Activated CD4-positive, alpha-beta T cell treated with anti-CD3 and anti-CD28 coated beads, Interleukin-2, amount 10 ng/mL, durations not matched to agents 24 days and 14 days (primary cell): ENCODE results near the gene SDCBP2. TPM values are rescaled to one million over a fixed set of nuclear protein-coding genes. Genes with fewer than 3 reads are reported as not detected.
A peak's percentile ranks its signal among the peaks of the same experiment; 100 is the strongest.

Source experiments
- DNase-seq: peaks from one replicate; pipeline ENCODE4 v3.0.0; 2022
- H3K27ac Mint-ChIP-seq: one replicate; pipeline ENCODE4 v1.8.0; 2022; ENCODE audit warnings: mild to moderate bottlenecking, mixed read lengths
- H3K27me3 Mint-ChIP-seq: one replicate; pipeline ENCODE4 v1.8.0; 2022; ENCODE audit warnings: mixed read lengths
- H3K36me3 Mint-ChIP-seq: one replicate; pipeline ENCODE4 v1.8.0; 2022; ENCODE audit warnings: low read depth, mild to moderate bottlenecking, mixed read lengths
- H3K4me1 Mint-ChIP-seq: one replicate; pipeline ENCODE4 v1.8.0; 2021; ENCODE audit warnings: mixed read lengths
- H3K4me3 Mint-ChIP-seq: one replicate; pipeline ENCODE4 v1.8.0; 2022; ENCODE audit warnings: mild to moderate bottlenecking, moderate library complexity, mixed read lengths
- H3K9me3 Mint-ChIP-seq: one replicate; pipeline ENCODE4 v1.8.0; 2021; ENCODE audit warnings: mixed read lengths
- intact Hi-C: fragments of 100-400 bp; cut with micrococcal nuclease; formaldehyde crosslinking; loops from one replicate; pipeline ENCODE4 v1.15.1; 2023
- total RNA-seq: library from RNA; stranded (reverse); gene quantifications from 2 replicates; pipeline ENCODE4 v1.2.3, GENCODE V29; 2022

Gene SDCBP2
- total RNA-seq, 1 donor from 2014 or later, result 2.0 TPM

DNA sequence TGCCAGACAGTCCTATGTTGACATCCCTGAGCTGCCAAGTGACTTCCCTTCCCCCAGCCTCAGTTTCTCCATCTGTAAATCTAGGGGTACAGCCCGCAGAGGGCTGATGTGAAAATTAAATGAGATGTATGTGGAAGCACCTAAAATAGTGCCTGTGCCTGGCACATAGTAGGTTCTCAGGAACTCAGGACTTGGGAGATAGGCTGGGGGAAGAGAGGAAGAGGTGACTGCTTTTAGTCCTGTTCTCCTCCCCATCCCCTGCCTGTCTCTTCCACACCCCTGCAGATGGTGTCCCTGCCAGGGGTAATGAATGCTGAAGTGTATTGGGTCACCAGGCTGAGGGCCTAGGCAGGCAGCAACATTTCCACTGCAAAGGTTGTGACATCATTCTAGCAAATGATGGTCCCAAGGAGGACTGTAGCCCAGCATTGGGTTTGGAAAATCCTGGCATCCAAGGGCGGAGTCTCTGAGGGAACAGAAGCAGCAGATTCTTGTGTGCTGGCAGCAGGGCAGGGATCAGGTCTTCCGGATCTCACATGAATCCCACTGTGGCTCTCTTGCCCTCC is 61.0 kb downstream of the SDCBP2 start:
- peak; percentile 54 for DNase-seq
- H3K4me1 Mint-ChIP-seq, result peaks cover 28% of the 10 kb centered on the region
- H3K9me3 Mint-ChIP-seq, result no peaks in the 10 kb centered on the region
- no peaks in the 10 kb centered on the region for H3K27me3 Mint-ChIP-seq
- peak overlapping the region; percentile 83 for H3K4me3 Mint-ChIP-seq
- no peak overlapping the region for H3K27ac Mint-ChIP-seq
- intact Hi-C loops, result loop anchor here (2.0 kb wide), 1 partner anchor 41 kb away; the partner anchor contains the start of gene RAD21L1
- H3K36me3 Mint-ChIP-seq, result peaks cover 2% of the 10 kb centered on the region

DNA sequence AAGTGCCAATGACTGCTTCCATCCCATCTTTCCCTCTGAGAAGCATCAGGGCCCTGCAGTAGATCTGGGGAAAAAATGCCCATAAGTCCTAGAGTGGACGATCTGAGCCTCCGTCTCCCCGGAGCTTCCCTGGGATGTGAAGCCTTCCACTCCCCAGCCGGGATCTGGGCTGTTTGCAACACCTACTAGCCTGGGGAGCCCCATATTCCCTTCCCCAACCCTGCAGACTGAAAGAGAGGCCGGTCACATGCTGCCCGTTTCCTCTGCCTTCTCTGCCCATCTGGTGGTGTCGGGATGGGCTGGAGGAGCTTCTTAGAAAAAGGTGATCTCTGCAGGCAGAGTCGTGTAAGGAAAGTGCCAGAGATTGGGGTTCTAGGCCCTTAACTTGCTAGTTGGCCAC is 61.8 kb downstream of the SDCBP2 start:
- peaks cover 4% of the 10 kb centered on the region for H3K36me3 Mint-ChIP-seq
- peak overlapping the region; percentile 83 for H3K4me3 Mint-ChIP-seq
- intact Hi-C loops, result loop anchor here (2.0 kb wide), 1 partner anchor 40 kb away; the partner anchor contains the start of gene RAD21L1
- no peaks in the 10 kb centered on the region for H3K9me3 Mint-ChIP-seq
- H3K27me3 Mint-ChIP-seq, result peaks cover 1% of the 10 kb centered on the region
- no peak overlapping the region for H3K27ac Mint-ChIP-seq
- H3K4me1 Mint-ChIP-seq, result peaks cover 28% of the 10 kb centered on the region
- peak; percentile 52 for DNase-seq

DNA sequence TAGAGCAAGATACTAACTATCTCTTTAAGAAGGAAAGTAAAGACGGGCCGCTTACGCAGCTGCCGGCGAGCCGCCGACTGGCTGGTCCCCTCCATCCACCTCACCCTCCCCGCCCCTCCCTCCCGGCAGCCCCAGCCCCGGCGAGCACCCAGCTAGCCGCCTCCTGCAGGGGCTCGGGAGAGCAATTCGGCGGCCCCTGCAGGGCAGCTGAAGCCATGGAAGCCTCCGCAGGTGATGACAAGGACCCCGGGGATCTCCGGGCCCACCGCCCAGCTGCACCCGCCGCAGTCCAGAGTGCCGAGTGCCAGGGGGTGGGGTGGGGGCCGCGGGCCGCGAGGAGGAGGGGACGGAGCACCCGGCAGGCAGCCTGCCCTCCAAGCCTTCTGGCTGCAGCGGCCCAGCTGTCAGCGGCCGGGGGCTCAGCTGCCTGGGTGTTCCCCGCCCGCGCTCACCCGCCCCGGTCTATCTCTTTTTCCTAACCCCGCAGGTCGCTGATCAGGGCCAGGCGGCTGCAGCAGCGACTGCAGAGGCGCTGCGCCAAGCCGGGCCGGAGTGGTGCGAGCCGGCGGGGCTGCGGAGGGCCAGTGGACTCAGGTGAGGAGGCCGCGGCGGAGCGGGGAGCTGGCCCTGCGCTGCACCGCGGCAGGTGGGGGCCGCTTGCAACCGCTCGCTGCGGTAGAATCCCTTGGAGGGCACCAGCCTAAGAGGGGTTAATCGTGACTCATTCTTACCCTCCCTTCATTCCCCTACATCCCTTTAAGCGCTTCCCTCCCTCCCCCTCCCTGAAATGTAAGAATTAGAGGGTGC is 62.6 kb downstream of the SDCBP2 start, which contains the start of gene SNPH:
SNPH (plus strand) TSS at position 128 of the 807 bp plus-strand sequence. CDS start 29,946 bp downstream, outside the sequence.
- H3K4me1 Mint-ChIP-seq, result peaks cover 28% of the 10 kb centered on the region
- peak; percentile 90 for DNase-seq
- H3K36me3 Mint-ChIP-seq, result peaks cover 5% of the 10 kb centered on the region
- H3K9me3 Mint-ChIP-seq, result no peaks in the 10 kb centered on the region
- peak within 1 kb of the TSS; percentile 83 for H3K4me3 Mint-ChIP-seq
- intact Hi-C loops, result loop anchor here (2.0 kb wide), 1 partner anchor 40 kb away; the partner anchor contains the start of gene RAD21L1
- H3K27me3 Mint-ChIP-seq, result peaks cover 3% of the 10 kb centered on the region
- H3K27ac Mint-ChIP-seq, result peak within 1 kb of the TSS; percentile 67

DNA sequence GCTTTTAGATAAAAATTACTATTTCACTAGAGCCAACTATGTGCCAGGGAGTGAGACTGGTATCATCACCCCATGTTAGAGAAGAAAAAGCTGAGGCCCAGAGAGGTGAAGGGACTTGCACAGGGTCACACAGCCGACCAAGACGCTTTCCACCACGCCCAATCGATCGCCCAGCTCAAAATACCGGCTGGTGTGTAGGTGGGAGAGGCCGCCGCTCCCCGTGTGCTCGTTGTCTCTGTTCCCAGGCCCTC is 63.1 kb downstream of the SDCBP2 start:
- Mint-ChIP-seq H3K4me3 (peak overlapping the region; percentile 83), H3K9me3 (no peaks in the 10 kb centered on the region), H3K27ac (peak overlapping the region; percentile 67), H3K4me1 (peaks cover 28% of the 10 kb centered on the region), H3K36me3 (peaks cover 5% of the 10 kb centered on the region), H3K27me3 (peaks cover 6% of the 10 kb centered on the region)
- no peak for DNase-seq
- intact Hi-C loops, result loop anchor here (2.0 kb wide), 1 partner anchor 39 kb away; the partner anchor contains the start of gene RAD21L1

- H3K4me1 Mint-ChIP-seq, result peaks cover 28% of the 10 kb centered on the region
- DNase-seq, result peak; percentile 55
- H3K27me3 Mint-ChIP-seq, result peaks cover 7% of the 10 kb centered on the region
- intact Hi-C loops, result no loop called here
- H3K4me3 Mint-ChIP-seq, result peak overlapping the region; percentile 83
- H3K27ac Mint-ChIP-seq, result peak overlapping the region; percentile 67
- H3K9me3 Mint-ChIP-seq, result no peaks in the 10 kb centered on the region
- peaks cover 5% of the 10 kb centered on the region for H3K36me3 Mint-ChIP-seq
These were observed 63.6 kb downstream of the SDCBP2 start for GRCh38 chr20:1265226-1265915.

DNA sequence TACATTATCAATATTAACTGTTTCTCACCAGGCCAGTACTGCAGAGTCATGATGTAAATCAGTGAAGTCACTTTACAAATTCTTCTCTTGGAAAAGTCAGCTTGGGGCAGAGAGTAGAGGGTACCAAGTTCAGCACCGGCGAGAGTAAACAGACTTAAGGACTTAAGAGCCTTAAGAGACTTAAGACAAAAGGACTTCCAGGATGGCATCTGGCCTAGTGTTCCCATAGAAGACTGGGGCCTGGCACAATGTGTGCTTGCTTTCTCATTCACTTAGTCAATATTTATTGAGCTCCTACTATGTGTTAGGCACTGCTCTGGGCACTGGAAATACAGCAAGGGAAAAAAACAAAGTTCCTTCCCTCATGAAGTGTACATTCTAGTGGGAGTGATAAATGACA is 64.2 kb downstream of the SDCBP2 start:
- intact Hi-C loops, result no loop called here
- H3K27me3 Mint-ChIP-seq, result peaks cover 7% of the 10 kb centered on the region
- no peak overlapping the region for H3K27ac Mint-ChIP-seq
- DNase-seq, result peak; percentile 53
- no peaks in the 10 kb centered on the region for H3K9me3 Mint-ChIP-seq
- H3K36me3 Mint-ChIP-seq, result peaks cover 5% of the 10 kb centered on the region
- H3K4me1 Mint-ChIP-seq, result peaks cover 28% of the 10 kb centered on the region
- H3K4me3 Mint-ChIP-seq, result peak overlapping the region; percentile 83

DNA sequence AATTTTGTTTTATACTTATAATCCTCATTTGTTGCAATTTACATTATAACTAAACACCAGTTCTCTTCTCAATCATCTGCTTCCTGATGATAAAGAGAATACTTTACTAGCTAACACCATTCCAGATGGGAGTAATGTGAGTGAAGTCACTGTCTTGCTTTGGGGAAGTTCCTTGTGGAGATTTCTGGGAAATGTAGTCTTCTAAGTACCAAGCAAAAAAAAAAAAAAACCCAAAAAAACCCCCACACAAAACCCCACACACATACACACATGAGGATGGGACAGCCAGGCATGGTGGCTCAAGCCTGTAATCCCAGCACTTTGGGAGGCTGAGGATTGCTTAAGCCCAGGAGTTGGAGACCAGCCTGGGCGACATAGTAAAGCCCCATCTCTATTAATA is 65.1 kb downstream of the SDCBP2 start:
- H3K9me3 Mint-ChIP-seq, result no peaks in the 10 kb centered on the region
- no peak overlapping the region for H3K4me3 Mint-ChIP-seq
- peaks cover 7% of the 10 kb centered on the region for H3K27me3 Mint-ChIP-seq
- H3K36me3 Mint-ChIP-seq, result peaks cover 5% of the 10 kb centered on the region
- intact Hi-C loops, result no loop called here
- no peak overlapping the region for H3K27ac Mint-ChIP-seq
- H3K4me1 Mint-ChIP-seq, result peaks cover 28% of the 10 kb centered on the region
- DNase-seq, result no peak

Other genes with a start within 250 kb of the SDCBP2 start
- gene PSMF1, start 210.5 kb downstream of the SDCBP2 start, total RNA-seq, result 168 and 172 TPM in 2 replicates
- 1.6 and 1.9 TPM in 2 replicates for gene TMEM74B, start 144.2 kb downstream of the SDCBP2 start, total RNA-seq
- 0.12 TPM in 1 of 2 replicates, not detected in the other for gene C20orf202, start 125.7 kb downstream of the SDCBP2 start, total RNA-seq
- gene RAD21L1, start 103.1 kb downstream of the SDCBP2 start, total RNA-seq, result not detected in 2 replicates
- gene SNPH, start 62.8 kb downstream of the SDCBP2 start, total RNA-seq, result 1.7 and 1.8 TPM in 2 replicates
- gene FKBP1A, start 63.9 kb upstream of the SDCBP2 start, total RNA-seq, result 291 and 292 TPM in 2 replicates
- gene NSFL1C, start 137.7 kb upstream of the SDCBP2 start, total RNA-seq, result 101 and 109 TPM in 2 replicates
- gene SIRPB2, start 162.3 kb upstream of the SDCBP2 start, total RNA-seq, result not detected in 2 replicates
- not detected in 2 replicates for gene SIRPD, start 228.6 kb upstream of the SDCBP2 start, total RNA-seq